GM19043 (cell line): Measurements from ENCODE around the gene TMOD1.
A peak's percentile ranks its signal among the peaks of the same experiment; 100 is the strongest.

ENCODE experiments used
- ATAC-seq: cut with Tn5 transposase; IDR thresholded peaks from one replicate; pipeline ENCODE4 v1.9.1; 2021; ENCODE audit warnings: low read depth; ENCODE audit not compliant: unreplicated experiment

Gene TMOD1

DNA sequence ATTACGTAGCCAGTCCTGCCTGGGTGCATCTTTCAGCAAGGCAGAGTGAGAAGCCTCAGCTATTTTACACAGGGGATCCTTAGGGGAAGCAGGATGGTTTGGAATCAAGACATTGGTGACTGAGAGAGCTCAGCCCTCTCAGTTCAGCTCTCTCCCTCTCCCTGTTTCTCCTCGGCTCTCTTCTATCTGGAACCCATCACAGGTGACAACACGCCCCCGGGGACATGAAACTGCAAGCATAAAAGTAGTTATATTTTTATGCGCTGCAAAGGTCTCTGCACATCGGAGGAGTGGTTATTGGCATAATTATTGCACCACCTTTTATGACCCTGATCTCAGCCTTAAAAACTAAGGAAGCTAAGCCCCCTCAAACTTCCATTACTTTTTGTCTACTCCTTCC lies 14.2 kb downstream of the TMOD1 start:
- ATAC-seq = no peak

DNA sequence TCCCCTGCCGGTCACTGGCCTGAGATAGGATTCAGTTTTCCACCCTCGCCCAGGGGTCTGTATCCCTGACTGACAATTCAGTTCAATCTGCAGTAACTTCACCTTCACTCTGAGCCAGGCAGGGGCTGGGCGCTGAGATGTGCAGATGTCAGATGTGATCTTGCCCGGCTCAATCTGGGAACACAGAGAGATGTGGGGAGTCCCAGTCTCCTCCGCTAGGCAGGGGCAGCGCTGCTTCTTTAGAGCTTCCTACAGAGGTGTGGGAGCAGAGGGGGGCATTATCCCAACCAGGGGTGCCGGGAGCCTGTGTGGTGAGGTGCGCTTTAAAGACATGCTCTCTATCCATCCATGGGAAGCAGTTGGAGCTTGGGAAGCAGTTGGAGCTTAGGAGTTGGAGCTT lies 14.6 kb downstream of the TMOD1 start:
- no peak for ATAC-seq

DNA sequence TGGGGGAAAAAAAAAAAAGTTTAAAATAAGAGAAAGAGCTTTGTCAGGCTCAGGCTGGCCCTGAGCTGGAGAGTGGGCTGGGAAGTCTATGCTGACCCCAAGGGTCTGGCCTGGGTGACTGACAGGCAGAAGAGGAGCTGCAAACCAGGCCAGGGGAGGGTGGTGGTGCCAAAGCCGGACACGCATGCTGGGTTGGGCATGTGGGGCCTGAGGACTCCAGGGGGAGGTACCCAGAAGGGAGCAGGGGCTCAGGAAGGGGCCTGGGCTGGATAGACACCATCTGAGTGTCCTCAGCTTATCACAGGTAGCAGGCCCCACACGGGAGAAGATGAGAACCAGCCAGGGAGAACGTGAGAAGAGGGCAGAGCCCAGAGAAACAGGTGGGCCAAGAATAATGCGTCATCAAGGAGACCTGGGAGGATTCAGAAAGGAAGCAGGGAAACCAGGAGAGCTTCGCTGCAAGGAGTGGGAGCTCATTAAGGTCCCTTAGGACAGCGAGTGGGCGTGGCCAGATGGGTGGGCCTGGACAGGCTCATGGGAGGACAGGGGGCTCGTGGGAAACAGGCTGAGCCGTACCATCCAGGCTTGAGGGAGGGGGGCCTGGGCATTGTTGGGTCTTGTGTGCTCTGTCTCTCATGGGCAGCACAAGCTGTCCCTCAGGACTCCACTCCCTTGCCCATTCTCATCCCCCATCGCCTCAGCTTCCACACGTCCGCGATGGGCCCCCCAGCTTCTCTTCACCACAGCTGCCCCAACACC lies 16.0 kb downstream of the TMOD1 start:
- no peak for ATAC-seq

DNA sequence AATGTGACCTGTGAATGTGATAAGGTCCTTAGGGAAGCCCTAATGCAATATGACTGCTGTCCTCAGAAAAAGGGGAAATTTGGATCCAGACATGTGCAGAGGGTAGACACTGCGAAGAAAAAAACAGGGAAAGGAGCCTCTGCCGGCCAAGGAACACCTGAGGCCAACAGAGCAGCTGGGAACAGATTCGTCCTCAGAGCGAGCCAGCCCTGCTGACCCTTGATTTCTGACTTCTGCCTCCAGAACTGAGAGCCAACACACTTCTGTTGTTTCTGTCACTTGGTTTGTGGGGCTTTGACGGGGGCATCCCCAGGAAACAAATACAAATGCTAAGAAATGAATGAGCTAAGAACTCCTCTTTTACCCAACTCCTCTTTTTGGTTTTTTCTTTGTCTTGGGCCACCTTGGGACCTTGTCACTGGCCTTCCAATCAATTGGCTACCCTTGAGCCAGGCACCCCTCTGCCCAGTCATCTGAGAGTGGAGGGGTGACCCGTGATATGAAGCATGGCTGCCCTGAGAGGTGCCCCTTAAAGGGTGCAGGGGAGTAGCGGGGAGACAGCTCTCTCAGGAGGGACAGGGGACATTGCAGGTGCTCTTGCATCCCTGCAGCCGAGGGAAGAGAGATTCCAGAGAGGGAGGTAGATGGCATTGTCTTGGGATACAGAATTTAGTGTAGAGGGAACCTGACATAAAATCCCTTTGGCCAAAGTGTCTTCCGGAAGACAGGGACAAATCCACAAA lies 16.9 kb downstream of the TMOD1 start:
- ATAC-seq = no peak

DNA sequence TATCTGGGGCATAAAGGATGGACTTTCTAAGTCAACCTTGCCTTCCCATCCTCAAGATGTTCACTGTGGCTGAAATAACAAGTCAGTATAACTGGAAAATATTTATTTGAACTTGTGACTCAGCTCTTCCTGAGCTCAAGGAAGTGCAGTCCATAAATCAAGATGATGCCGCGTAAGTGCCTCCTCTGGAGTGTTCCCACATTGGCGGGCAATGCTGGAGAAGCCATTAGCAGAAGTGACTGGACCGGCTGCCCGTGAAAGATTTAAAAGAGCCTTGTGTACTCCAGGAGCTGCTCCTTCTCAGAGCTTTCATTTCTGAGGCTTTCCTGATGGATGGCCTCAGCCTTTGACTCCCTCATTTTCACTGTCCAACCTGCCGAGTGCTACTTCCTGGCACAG lies 17.4 kb downstream of the TMOD1 start:
- ATAC-seq = no peak

DNA sequence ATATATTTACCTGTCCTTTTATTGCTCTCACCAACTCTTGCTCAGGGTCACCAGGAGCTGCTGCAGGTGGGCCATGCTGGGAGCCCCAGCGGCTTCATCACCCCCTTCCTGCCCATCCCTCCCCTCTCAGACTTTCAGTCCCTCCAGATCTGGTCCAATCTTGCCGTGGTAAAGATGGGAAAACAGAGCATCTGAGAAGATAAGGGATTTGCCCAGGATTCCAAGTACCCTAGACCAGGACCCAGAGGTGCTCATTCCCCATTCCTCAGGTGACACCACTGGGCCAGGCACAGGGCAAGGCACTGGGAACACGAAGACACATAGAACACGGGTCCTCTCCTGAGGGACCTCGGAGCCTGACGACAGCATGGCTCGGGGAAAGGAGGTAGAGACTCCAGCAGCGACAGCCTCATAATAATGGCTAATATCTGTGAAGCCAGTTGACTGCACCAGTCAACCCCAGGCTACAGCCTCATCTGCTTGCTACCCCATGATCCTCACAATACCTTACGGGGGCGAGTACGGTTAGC lies 18.0 kb downstream of the TMOD1 start:
- ATAC-seq = no peak

DNA sequence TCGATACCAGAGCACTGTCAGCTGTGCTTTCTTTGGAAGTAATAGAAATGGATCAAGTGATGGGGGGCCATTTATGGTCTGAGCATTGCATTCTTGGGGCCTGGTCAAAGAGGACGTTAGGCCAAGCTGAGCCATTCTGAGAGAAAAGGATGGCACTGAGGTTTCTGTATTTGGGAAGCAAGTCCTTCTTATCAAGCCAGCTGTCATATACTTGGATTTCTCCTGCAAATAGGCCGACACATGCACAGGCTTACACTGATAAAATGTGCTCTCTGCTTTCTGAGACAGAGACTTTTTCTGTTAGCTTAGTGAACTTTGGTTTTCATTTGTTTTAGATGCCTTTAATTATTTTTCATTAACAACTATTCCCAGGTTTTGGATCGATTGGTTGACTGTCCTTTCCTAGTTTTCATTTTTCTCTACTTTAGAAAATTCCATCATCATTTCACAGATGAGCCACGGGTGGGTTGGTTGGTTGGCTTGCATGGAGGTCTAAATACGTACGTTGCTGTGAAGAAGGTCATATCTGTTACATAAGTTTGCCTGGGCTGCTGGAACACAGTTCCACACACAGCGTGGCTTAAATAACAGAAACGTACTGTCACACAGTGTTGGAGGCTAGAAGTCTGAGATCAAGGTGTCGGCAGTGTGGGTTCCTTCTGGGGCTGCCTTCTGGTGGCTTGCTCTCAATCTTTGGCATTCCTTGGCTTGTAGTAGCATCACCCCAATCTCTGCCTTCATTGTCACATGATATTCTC lies 20.3 kb downstream of the TMOD1 start:
- no peak for ATAC-seq

DNA sequence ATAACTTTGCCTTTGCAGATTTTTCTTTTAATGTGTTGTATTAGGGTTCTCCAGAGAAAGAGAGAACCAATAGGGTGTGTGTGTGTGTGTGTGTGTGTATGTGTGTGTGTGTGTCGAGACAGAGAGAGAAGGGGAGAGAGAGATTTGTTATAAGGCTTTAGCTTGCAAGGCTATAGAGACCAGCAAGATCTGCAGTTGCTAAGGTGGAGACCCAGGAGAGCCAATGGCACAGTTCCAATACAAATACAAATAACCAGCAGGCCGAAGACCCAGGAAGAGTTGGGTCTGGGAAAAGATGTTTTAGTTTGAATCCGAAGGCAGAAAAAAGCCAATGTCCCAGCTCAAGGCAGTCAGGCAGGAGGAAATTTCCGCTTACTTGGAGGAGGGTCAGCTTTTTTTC lies 23.0 kb downstream of the TMOD1 start:
- ATAC-seq = no peak

DNA sequence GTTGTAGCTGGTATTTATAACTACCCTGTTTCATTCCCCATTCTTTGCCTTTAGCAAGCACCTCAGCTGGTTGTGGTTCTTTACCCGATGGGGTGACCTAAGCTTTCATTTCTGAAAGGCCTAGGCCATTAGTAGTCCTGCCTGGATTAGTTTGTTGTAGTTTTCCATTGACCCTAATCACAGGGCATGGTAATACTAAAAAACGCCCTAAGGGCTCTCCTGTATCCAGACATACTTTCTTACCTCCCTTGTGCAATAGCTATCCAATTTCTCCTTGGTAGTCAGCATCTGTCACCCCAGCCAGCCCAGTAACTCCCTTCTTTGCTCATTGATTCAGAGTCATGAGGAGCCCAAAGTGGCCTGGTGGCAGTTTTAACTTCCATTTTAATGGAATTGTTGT lies 24.0 kb downstream of the TMOD1 start:
- no peak for ATAC-seq

DNA sequence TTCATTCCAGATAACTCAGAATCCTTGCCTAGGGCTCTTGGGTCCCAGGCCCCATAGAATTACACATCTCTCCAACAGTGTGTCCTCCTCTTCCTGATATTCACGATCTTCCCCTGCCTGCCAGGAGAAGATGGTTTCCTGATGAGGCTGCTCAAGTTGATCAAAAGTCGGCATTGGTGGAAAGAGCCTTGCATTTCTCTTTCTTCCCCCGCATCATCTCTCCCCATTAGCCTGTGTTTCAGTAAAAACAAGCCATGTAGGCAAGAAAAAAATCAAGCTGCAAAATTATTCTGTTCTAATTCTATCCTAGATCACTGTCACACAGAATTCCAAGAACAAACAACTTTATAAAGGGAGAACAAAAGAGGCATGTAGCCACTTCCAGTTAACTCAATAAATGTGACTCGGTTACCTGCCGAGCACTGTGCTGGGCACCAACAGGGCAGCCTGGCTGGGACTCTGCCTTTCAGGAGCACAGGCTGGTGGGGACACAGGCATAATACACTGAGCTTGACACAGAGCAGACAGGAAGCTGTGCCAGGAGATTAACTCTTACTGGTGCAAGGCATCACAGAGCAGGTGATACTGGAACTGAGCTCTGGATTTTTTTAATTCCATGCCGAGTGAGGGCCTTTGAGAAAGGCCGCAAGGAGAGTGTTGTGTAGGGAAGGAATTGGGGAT lies 25.6 kb downstream of the TMOD1 start:
- ATAC-seq = no peak

DNA sequence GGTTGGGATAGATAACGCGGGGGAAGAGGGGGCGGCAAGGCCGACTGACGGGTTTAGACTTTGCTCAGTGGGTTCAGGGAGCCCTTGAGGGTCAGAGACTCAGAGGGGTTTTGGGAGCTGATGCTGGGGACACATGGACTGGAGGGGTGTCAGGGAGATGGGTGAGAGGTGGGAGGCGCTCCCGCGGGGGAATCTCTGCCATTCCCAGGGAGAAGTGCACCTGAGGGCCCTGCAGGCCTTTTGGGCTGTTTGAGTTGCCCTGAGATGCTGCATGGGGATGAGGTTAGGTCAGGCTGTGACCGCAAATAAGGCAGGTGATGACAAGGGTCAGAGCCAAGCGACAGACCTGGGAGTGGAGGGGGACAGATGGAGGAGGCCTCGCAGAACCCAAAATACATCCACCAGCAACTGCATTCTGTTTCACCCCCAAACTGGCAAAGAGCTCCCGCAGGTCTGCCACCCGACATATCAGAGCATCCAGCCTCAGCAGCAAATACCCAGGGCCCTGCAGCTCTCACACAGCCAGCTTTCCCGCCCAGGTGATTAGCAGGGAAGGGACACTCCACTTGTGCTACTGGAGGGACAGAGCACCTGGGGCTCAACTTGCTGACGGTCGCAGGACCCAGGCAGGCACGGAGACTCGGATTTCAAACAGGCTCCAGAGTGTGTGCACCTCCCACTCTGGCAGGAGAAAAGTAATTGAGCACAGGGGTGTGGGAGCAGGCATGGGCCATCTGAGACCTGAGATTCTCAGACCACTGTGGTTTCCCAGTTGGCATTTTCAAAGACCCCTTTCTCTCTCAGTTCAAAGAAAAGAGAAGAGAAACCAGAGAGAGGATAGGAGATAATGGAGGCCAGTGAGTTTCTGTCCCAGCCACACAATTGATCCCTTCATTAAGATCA lies 26.4 kb downstream of the TMOD1 start:
- ATAC-seq = no peak

DNA sequence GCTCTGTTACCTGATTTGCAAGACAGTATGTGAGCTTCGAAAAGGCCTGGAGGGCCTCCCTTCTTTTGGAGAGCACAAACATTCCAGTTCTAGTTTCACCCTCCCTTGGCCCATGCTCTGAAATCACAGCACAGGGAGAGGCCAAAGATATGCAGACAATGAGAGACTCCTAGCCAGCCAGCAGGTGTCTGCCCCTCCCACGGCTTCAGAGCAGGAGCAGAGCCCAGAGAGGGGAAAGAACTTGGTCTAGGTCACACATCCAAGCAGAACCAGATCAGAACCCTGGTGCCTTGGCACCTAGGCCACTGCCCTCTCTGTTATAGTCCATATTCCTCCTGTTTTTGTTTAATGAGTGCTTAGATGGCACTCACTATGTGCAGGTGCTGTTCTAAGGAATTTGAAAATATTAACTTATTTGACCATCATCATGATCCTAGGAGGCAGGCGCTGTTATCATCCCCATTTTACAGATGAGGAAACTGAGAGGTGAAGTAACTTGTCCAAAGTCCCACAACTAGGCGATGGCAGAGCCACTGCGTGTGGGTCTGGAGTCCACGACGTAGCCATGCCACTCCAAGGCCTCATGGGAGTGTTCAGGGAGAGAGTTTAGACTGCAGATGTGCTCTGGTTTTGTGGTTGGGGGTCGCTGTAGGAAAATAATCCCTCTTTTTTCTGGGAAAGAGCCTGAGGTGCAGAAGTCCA lies 27.2 kb downstream of the TMOD1 start:
- ATAC-seq = no peak

DNA sequence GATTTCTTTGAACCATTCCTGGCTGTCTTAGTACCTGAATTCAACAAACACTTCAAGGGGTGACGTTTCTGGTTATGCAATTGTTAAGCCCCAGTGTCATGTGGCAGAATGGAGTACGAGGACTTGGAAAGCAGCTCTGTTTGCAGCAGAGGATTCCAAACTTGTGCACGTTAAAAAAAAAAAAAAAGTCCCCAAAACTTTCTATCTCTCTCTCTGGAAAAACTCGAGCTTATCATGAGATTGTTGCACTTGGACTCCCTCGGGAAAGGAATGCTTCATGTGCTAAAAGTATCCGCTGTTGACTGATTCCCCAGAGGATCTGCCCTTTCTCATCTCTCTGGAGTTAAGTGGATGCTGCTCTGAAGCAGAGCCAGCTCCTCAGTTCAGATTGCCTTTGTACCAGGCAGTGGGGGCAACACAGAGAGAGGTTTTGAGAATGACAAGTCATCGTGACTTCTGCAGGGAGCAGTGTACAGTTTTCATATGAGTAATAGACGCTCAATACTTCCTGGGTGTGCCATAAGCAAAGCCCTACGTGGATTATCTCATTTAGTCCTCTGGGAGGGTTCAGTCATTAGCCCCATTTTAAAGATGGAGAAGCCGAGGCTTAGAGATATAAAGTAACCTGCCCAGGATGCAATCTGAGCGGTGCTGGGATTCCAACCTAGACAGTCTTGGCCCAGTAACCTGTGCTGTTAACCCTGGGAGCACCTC lies 28.1 kb downstream of the TMOD1 start:
- peak; percentile 70 for ATAC-seq

DNA sequence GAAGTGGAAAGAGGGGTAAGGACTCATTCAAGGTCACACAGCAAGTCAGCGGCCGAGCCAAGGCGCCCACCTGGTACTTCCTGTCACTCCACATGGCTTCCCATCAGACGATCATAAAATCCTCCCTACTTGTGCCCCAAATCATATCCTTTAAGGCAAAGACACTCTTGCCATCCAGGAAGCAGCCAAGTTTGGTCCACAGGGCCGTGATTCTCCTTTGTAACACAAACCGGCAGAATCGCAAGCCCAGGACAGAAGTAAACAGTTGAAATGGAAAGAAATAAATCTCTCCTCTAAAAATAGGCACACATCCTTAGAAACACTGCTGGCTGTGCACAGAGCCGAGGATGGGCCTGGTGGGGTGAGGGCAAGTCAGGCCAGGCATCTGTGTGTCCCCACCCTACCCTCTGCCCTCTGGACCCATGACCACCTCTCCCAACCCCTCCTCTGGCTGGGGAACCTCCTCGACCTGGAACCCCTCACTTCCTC lies 30.5 kb downstream of the TMOD1 start:
- ATAC-seq = no peak

DNA sequence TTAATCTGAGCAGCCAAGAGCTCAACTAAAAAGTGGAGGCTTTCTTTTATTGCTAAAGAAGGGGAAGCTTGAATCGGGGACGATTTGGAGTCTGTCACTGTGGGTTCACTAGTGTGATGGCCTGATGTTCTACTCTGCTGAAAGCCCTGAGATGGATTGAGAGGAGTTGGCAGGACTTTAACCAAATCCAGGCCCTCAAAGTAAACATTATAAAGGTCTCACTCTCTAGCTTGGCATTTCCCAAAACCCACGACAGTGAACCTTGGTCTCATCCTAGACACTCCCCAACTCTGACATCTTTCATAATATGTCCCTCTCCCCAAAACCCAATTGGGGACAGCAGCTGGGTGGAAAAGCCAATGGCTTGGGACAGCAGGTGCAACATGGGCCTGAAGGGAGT lies 32.7 kb downstream of the TMOD1 start:
- no peak for ATAC-seq

DNA sequence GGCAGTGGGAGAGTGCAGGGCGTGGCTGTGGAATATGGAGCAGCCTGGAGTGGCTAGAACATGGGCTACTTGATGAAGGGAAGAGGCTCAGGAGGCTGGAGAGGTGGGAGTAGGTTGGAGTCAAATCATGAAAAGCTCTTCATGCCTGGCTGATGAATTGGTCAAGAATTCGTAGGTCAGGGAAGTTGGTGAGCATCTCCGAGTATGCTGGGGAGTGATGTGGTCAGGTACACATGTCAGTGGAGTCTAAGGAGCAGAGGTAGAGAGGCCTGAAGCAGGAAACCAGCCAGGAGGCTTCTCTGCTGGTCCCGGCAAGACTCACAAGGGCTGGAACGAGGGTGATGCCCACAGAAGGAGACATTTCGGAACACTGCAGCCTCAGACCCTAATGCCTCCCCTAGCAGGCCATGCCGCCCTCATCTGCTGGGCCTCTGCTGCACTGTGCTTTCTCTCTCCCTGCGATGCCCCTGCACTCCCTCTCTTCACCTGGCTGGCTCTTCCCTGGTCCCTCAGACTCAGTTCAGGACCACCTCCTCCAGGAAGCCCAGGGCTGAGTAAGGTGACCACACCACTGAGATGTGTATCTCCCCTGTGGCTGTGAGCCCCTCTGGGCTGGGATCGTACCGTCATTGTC lies 33.6 kb downstream of the TMOD1 start:
- no peak for ATAC-seq

DNA sequence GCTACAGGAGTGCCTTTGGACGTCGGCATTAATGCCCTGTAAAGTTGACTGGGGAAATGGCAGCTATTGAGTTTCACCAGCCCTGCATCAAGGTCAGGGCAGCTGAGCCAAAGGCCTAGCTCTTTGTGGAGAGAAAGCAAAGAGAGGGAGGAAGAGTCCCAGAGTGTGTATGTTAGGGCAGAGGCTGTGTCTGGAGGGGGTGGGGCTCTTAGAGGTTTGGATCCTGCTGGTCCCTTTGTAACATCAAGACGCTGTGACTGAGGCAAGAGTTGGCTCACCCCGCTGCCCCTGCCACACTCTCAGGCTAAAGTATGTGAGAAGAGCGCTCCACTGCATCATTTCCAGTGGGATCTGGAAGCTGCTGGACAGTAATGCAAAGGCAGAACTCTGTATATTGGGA lies 34.3 kb downstream of the TMOD1 start:
- ATAC-seq = no peak

DNA sequence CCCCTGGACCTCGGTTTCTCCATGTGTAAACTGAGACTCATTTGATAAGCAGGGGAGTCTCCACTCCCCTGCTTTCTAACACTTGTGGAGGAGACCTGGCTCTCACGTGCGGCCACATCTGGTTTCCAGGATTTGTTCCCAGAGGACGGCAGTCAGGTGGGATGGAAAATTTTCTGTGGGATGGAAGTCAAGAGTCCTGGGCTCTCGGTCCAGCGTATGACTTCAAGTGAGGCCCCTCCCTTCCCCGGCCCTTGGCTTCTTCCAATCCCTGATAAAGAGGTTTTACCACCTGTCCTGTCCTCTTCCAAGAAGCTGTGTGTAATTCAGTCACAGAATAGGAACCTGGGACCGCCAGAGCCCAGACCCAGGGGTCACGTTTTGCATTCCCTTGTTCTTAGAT lies 35.0 kb downstream of the TMOD1 start:
- no peak for ATAC-seq
